Measurements from ENCODE around the gene CD81. TPM values are rescaled to one million over a fixed set of nuclear protein-coding genes. Genes with fewer than 3 reads are reported as not detected.
"Not testable (repeated sequence)": the region's sequence is repeated elsewhere in the genome, so short reads cannot be mapped to it uniquely, and the experiment has no call there.

Gene CD81
- total RNA-seq, 3 donors from 2014 or later (not counting 1 experiment from before 2014, with no cell fraction given), result 263 to 292 (median 263) TPM

DNA sequence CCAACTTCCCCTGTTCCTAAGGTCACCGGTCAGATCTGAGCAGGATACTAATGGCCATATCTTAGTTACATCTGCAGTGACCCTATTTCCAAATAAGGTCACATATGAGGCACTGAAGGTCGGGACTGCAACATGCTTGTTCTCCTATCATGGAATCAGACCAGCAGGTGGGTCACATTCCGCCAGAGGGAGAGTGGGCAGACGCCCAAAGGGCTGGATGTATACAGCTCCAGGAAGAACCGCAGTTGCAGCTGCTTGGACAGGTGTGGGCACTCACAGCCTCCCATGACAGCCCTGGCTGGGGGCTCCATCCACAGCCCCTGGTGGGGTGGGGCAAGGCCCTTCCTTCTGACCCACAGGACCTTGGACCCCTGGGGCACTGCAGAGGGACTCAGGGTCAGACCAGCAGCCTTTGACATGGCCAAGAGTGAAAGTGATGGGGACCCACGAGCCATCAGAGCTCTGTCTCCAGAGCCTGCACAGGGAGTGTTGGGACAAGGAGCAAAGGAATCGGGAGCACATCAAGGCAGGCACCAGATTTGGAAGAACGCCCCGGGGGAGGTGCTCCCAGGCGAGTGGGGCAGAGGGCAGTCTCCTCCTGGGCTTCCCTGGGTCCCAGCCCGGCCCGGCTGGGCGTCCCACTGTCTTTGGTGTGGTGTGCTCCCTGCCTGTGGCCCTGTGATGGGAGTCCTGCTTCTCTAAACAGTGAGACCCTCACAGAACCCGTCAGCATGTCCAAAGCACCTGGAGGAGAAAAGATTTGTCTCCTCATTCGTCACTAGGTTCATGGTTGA, 13.3 kb upstream of the CD81 start:
- H3K27me3 Mint-ChIP-seq (ENCODE audit: low read depth in 2 of 2), result peaks cover 0 to 11% of the 10 kb centered on the region in 2 donors
- H3K36me3 Mint-ChIP-seq, result no peaks in the 10 kb centered on the region
- intact Hi-C loops (cut with micrococcal nuclease), result no loop called here
- no peak for ATAC-seq
- H3K9me3 Mint-ChIP-seq, result no peaks in the 10 kb centered on the region
- no peaks in the 10 kb centered on the region for H3K27me3 ChIP-seq (ENCODE audit: control insufficient read depth, insufficient read depth, low read length)
- peaks cover 0 to 4% of the 10 kb centered on the region in 2 donors for H3K4me1 Mint-ChIP-seq
- no peak overlapping the region for H3K27ac Mint-ChIP-seq
- no peak overlapping the region for H3K4me3 ChIP-seq (ENCODE audit: low read length)
- TF ChIP-seq, protein P1, sequence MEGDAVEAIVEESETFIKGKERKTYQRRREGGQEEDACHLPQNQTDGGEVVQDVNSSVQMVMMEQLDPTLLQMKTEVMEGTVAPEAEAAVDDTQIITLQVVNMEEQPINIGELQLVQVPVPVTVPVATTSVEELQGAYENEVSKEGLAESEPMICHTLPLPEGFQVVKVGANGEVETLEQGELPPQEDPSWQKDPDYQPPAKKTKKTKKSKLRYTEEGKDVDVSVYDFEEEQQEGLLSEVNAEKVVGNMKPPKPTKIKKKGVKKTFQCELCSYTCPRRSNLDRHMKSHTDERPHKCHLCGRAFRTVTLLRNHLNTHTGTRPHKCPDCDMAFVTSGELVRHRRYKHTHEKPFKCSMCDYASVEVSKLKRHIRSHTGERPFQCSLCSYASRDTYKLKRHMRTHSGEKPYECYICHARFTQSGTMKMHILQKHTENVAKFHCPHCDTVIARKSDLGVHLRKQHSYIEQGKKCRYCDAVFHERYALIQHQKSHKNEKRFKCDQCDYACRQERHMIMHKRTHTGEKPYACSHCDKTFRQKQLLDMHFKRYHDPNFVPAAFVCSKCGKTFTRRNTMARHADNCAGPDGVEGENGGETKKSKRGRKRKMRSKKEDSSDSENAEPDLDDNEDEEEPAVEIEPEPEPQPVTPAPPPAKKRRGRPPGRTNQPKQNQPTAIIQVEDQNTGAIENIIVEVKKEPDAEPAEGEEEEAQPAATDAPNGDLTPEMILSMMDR (IDR thresholded peaks at IDR 0.05), result no peak
- H3K4me1 ChIP-seq (ENCODE audit: control insufficient read depth, insufficient read depth, low read length), result no peaks in the 10 kb centered on the region
- 90% methylated on average over 15 of the region's 15 CpGs for WGBS (ENCODE audit: insufficient coverage)
- no peaks in the 10 kb centered on the region for H3K36me3 ChIP-seq (ENCODE audit: control insufficient read depth, insufficient read depth, low read length)
- no peak overlapping the region for H3K4me3 Mint-ChIP-seq
- H3K27ac ChIP-seq (ENCODE audit: low read length), result no peak overlapping the region
- no peak for DNase-seq
- no peaks in the 10 kb centered on the region for H3K9me3 ChIP-seq (ENCODE audit: control insufficient read depth, insufficient read depth, low read length)

DNA sequence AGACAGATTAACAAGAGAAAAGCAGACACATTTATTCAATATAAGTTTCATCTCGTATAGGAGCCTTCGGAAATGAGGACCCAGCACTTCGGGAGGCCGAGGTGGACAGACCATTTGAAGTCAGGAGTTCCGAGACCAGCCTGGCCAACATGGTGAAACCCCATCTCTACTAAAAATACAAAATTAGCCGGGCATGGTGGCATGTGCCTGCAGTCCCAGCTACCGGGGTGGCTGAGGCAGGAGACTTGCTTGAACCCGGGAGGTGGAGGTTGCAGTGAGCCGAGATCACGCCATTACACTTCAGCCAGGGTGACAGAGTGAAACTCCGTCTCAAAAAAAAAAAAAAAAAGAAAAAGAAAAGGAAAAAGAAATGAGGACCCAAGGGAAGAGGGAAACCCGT, 12.7 kb upstream of the CD81 start:
- 93% methylated on average over 12 of the region's 12 CpGs for WGBS (ENCODE audit: insufficient coverage)
- Mint-ChIP-seq H3K4me3 (peak overlapping the region; percentile 47), H3K27me3 (ENCODE audit: low read depth in 2 of 2) (peaks cover 0 to 11% of the 10 kb centered on the region in 2 donors)
- DNase-seq; H3K9me3 ChIP-seq (ENCODE audit: control insufficient read depth, insufficient read depth, low read length); H3K4me1 Mint-ChIP-seq; H3K27ac ChIP-seq (ENCODE audit: low read length); H3K27ac Mint-ChIP-seq; H3K27me3 ChIP-seq (ENCODE audit: control insufficient read depth, insufficient read depth, low read length); H3K4me1 ChIP-seq (ENCODE audit: control insufficient read depth, insufficient read depth, low read length); H3K36me3 Mint-ChIP-seq; intact Hi-C loops (cut with micrococcal nuclease); H3K4me3 ChIP-seq (ENCODE audit: low read length); ATAC-seq; H3K36me3 ChIP-seq (ENCODE audit: control insufficient read depth, insufficient read depth, low read length); H3K9me3 Mint-ChIP-seq: not testable (repeated sequence)

DNA sequence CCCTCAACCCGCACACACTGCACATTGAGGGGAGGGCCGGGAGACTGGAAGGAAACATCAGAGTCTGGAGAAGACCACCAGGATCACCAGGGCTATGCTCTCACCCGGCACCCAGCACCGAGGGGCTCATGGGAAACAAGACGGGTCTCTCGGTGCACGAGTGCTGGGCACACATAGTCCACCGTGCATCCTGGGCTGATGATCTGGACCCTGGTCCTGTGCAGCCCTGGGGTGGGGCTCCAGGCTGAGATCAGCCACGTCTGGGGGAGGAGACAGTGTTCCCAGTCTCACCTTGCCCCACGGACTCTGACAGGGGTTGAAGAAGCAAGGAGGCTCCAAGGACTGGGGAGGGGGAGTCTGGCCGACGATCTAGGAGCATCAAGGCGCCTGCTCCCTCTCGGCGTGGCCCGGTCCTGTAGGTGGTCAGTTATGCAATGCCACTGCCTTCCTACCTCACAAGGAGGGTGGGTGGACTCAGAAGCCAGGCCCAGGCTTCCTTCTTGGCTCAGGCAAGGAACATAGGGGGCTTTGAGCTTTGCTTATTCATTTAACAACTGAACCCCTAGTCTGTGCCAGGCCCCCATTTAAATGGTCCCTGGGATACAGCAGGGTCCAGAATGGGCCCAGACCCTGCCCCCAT, 11.4 kb upstream of the CD81 start:
- intact Hi-C loops (cut with micrococcal nuclease), result no loop called here
- H3K36me3 ChIP-seq (ENCODE audit: control insufficient read depth, insufficient read depth, low read length), result no peaks in the 10 kb centered on the region
- no peak overlapping the region for H3K4me3 Mint-ChIP-seq
- H3K27me3 Mint-ChIP-seq (ENCODE audit: low read depth in 2 of 2), result peaks cover 0 to 13% of the 10 kb centered on the region in 2 donors
- TF ChIP-seq, protein P1 (IDR thresholded peaks at IDR 0.05), result no peak
- H3K27me3 ChIP-seq (ENCODE audit: control insufficient read depth, insufficient read depth, low read length), result no peaks in the 10 kb centered on the region
- no peak for DNase-seq
- H3K9me3 Mint-ChIP-seq, result no peaks in the 10 kb centered on the region
- H3K27ac Mint-ChIP-seq, result no peak overlapping the region
- H3K36me3 Mint-ChIP-seq, result no peaks in the 10 kb centered on the region
- no peak overlapping the region for H3K27ac ChIP-seq (ENCODE audit: low read length)
- H3K4me1 ChIP-seq (ENCODE audit: control insufficient read depth, insufficient read depth, low read length), result no peaks in the 10 kb centered on the region
- WGBS (ENCODE audit: insufficient coverage), result 91% methylated on average over 16 of the region's 16 CpGs
- H3K4me3 ChIP-seq (ENCODE audit: low read length), result no peak overlapping the region
- H3K9me3 ChIP-seq (ENCODE audit: control insufficient read depth, insufficient read depth, low read length), result no peaks in the 10 kb centered on the region
- H3K4me1 Mint-ChIP-seq, result peaks cover 0 to 4% of the 10 kb centered on the region in 2 donors
- ATAC-seq, result no peak

GRCh38 chr11:2366276-2366675, 10.8 kb upstream of the CD81 start:
- H3K27ac Mint-ChIP-seq, result no peak overlapping the region
- H3K36me3 Mint-ChIP-seq, result no peaks in the 10 kb centered on the region
- peaks cover 0 to 13% of the 10 kb centered on the region in 2 donors for H3K27me3 Mint-ChIP-seq (ENCODE audit: low read depth in 2 of 2)
- H3K4me1 Mint-ChIP-seq, result peaks cover 0 to 4% of the 10 kb centered on the region in 2 donors
- 47% methylated on average over 11 of the region's 11 CpGs for WGBS (ENCODE audit: insufficient coverage)
- no peaks in the 10 kb centered on the region for H3K36me3 ChIP-seq (ENCODE audit: control insufficient read depth, insufficient read depth, low read length)
- H3K4me3 Mint-ChIP-seq, result no peak overlapping the region
- ATAC-seq, result no peak
- no peaks in the 10 kb centered on the region for H3K9me3 Mint-ChIP-seq
- no peak overlapping the region for H3K4me3 ChIP-seq (ENCODE audit: low read length)
- TF ChIP-seq, protein P1 (IDR thresholded peaks at IDR 0.05), result no peak
- no peak overlapping the region for H3K27ac ChIP-seq (ENCODE audit: low read length)
- H3K9me3 ChIP-seq (ENCODE audit: control insufficient read depth, insufficient read depth, low read length), result no peaks in the 10 kb centered on the region
- no peak for DNase-seq
- no peaks in the 10 kb centered on the region for H3K27me3 ChIP-seq (ENCODE audit: control insufficient read depth, insufficient read depth, low read length)
- intact Hi-C loops (cut with micrococcal nuclease), result no loop called here
- no peaks in the 10 kb centered on the region for H3K4me1 ChIP-seq (ENCODE audit: control insufficient read depth, insufficient read depth, low read length)

Data from natural killer cell (primary cell).